Measurements from ENCODE around the gene CDH13. TPM values are rescaled to one million over a fixed set of nuclear protein-coding genes. Genes with fewer than 3 reads are reported as not detected.

Gene CDH13
- total RNA-seq, 2 donors from 2014 or later: 2.9 TPM; not detected in 1

DNA sequence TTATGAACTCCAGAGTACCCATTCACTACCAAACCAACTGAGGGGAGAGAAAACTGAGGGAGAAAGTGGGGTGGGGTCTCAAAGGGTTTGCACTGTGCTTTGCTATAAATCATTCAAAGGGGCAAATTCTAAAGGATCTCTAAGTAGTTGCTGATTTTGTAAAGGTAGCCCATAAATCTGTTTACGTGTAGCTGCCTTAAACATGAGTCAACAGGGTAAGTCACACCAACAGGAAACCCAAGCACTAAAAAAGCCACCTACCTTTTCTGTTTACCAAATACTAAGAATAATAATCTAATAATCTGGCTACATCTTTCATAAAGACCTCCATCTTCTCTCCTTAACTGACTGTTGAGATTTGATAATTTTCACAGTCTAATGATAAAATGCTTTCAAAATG, 1172.6 kb downstream of the CDH13 start:
- 84 to 86% methylated on average over 1 of the region's 1 CpG for WGBS, 2 donors
- no peaks in the 10 kb centered on the region for H3K9me3 ChIP-seq
- H3K4me3 ChIP-seq: no peak overlapping the region
- no peaks in the 10 kb centered on the region for H3K36me3 ChIP-seq (replicated peaks in 1 of 2; ENCODE audit: insufficient read depth in 1 of 2, low read depth in 2 of 2)
- DNase-seq (no peak), ATAC-seq (no peak)
- TF ChIP-seq POLR2A (IDR thresholded peaks at IDR 0.05): no peak
- TF ChIP-seq, protein P1, sequence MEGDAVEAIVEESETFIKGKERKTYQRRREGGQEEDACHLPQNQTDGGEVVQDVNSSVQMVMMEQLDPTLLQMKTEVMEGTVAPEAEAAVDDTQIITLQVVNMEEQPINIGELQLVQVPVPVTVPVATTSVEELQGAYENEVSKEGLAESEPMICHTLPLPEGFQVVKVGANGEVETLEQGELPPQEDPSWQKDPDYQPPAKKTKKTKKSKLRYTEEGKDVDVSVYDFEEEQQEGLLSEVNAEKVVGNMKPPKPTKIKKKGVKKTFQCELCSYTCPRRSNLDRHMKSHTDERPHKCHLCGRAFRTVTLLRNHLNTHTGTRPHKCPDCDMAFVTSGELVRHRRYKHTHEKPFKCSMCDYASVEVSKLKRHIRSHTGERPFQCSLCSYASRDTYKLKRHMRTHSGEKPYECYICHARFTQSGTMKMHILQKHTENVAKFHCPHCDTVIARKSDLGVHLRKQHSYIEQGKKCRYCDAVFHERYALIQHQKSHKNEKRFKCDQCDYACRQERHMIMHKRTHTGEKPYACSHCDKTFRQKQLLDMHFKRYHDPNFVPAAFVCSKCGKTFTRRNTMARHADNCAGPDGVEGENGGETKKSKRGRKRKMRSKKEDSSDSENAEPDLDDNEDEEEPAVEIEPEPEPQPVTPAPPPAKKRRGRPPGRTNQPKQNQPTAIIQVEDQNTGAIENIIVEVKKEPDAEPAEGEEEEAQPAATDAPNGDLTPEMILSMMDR (IDR thresholded peaks at IDR 0.05): no peak
- H3K27me3 ChIP-seq: no peaks in the 10 kb centered on the region
- H3K27ac ChIP-seq: no peak overlapping the region
- H3K4me1 ChIP-seq: no peaks in the 10 kb centered on the region
- intact Hi-C loops (cut with DNase I): no loop called here

DNA sequence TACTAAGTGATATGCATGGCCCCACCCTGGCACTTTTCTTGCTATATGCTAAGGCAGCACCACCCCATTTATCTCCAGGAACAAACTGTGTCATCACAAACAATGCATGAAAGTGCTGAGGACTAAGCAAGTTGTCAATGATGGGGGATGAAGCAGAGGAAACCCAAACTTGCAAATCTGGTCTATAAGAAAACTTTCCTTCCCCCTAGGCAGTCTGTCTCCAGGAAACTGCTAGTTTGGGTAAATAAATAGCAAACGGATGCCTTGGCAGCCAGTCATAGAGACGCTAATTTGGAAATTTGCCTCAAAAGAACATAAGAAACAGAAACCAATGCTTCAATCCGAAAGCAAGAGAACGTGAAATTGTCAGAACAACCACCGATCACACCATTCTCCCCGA, 1175.4 kb downstream of the CDH13 start:
- Histone ChIP-seq H3K4me1 (no peaks in the 10 kb centered on the region), H3K4me3 (no peak overlapping the region), H3K36me3 (replicated peaks in 1 of 2; ENCODE audit: insufficient read depth in 1 of 2, low read depth in 2 of 2) (no peaks in the 10 kb centered on the region), H3K27ac (no peak overlapping the region), H3K27me3 (no peaks in the 10 kb centered on the region), H3K9me3 (no peaks in the 10 kb centered on the region)
- ATAC-seq: no peak
- intact Hi-C loops (cut with DNase I): no loop called here
- no peak for DNase-seq
- 20 to 23% methylated on average over 6 of the region's 6 CpGs for WGBS, 2 donors
- TF ChIP-seq, protein P1 (IDR thresholded peaks at IDR 0.05): no peak
- no peak for TF ChIP-seq POLR2A (IDR thresholded peaks at IDR 0.05)

DNA sequence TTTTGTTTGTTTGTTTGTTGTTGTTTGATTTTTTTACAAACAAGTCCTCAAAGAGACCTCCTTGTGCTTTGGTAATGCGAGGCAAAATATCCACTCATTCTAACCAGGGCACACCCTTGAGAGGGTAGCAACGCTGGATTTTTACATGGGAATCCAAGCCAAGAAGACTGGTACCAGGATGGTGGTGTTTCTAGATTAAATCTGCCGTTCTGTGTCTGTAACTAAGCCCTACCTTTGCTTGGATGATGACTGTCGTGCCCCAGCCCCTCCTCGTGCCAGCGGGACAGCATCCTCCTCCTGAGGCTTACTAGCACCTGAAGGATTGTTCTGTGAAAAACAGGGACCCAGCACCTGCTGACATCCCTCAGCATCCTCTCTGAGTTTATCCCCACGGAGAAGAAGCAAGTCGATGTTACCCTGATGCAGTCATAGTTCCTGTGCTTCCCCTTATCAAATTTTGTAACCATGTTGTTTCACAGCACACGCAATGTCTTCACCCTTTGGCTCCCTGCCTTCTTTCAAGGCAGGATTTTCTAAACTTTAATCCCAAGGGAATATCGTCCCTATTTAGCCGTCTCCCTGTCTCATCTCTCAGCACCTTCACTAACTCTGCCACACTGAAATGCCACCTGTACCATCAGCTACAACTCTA, 1175.9 kb downstream of the CDH13 start:
- no peak overlapping the region for H3K27ac ChIP-seq
- H3K4me1 ChIP-seq: no peaks in the 10 kb centered on the region
- no peaks in the 10 kb centered on the region for H3K36me3 ChIP-seq (replicated peaks in 1 of 2; ENCODE audit: insufficient read depth in 1 of 2, low read depth in 2 of 2)
- TF ChIP-seq, protein P1 (IDR thresholded peaks at IDR 0.05): no peak
- TF ChIP-seq POLR2A (IDR thresholded peaks at IDR 0.05): no peak
- H3K27me3 ChIP-seq: no peaks in the 10 kb centered on the region
- H3K9me3 ChIP-seq: no peaks in the 10 kb centered on the region
- 39 to 42% methylated on average over 11 of the region's 11 CpGs for WGBS, 2 donors
- intact Hi-C loops (cut with DNase I): no loop called here
- ATAC-seq (no peak), DNase-seq (no peak)
- H3K4me3 ChIP-seq: no peak overlapping the region

DNA sequence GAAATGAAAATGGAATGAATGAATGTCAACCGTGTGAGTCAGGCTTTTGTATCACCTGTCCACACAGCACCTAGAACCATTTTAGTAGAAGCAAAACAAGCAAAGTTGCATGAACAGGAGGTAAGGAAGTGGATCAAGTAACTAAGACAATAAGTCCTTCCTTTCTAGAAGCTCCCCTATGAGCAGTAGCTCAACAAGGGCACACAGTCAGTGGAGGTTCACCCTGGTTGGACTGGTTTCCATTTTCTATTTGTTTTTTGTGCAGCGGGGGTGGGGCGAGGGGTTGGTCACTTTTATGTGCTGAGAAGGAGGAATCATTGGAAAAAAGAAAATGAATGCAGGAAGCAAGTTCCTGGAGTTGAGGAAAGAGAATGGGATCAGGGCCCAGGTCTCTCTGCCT, 1177.0 kb downstream of the CDH13 start:
- intact Hi-C loops (cut with DNase I): no loop called here
- no peaks in the 10 kb centered on the region for H3K27me3 ChIP-seq
- no peaks in the 10 kb centered on the region for H3K36me3 ChIP-seq (replicated peaks in 1 of 2; ENCODE audit: insufficient read depth in 1 of 2, low read depth in 2 of 2)
- no peak for ATAC-seq
- TF ChIP-seq, protein P1 (IDR thresholded peaks at IDR 0.05): no peak
- TF ChIP-seq POLR2A (IDR thresholded peaks at IDR 0.05): no peak
- DNase-seq: no peak
- H3K4me1 ChIP-seq: peaks cover 3% of the 10 kb centered on the region
- no peaks in the 10 kb centered on the region for H3K9me3 ChIP-seq
- H3K27ac ChIP-seq: no peak overlapping the region
- 62 to 63% methylated on average over 3 of the region's 3 CpGs for WGBS, 2 donors
- H3K4me3 ChIP-seq: no peak overlapping the region

DNA sequence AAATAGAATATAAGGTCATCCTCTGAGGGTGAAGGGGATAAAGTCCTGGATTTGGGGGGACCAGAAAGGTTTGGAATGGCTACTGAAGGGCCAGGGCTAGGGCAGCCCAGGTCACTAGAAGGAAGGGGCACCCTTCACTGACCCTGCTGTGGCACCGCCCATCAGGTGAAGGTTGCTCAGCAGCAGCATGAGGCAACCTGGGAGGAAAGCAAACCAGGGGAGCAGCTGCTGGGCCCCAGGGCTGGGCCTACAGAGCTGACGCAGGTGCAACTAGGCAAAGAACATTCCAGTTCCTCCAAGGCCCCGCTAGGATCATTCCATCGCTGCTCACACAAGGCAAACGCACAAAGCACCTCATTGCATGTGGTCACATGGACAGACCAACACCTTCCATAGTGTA, 1177.6 kb downstream of the CDH13 start:
- Histone ChIP-seq H3K27me3 (no peaks in the 10 kb centered on the region), H3K27ac (no peak overlapping the region), H3K4me1 (peaks cover 8% of the 10 kb centered on the region), H3K9me3 (no peaks in the 10 kb centered on the region), H3K4me3 (no peak overlapping the region), H3K36me3 (replicated peaks in 1 of 2; ENCODE audit: insufficient read depth in 1 of 2, low read depth in 2 of 2) (no peaks in the 10 kb centered on the region)
- TF ChIP-seq, protein P1 (IDR thresholded peaks at IDR 0.05): no peak
- no peak for TF ChIP-seq POLR2A (IDR thresholded peaks at IDR 0.05)
- ATAC-seq: no peak
- intact Hi-C loops (cut with DNase I): no loop called here
- DNase-seq: no peak
- WGBS, 2 donors: 88 to 96% methylated on average over 4 to 5 of the region's 5 CpGs

Measured in body of pancreas (tissue), 4 donors.